H1 (cell line): ENCODE data around the gene YIPF1. TPM values are rescaled to one million over a fixed set of nuclear protein-coding genes. Genes with fewer than 3 reads are reported as not detected.

Experiments used
- CHD7 ChIP-seq: fragments of 300-600 bp; sonication (generic); IDR thresholded peaks from 2 replicates; pipeline ENCODE4 v1.7.1; 2012; ENCODE audit warnings: low read length, moderate library complexity, mild to moderate bottlenecking, inconsistent platforms; ENCODE audit not compliant: insufficient replicate concordance
- CTBP2 ChIP-seq: IDR thresholded peaks from 2 replicates; pipeline ENCODE4 v1.7.0; 2011; ENCODE audit warnings: borderline replicate concordance, mild to moderate bottlenecking, moderate library complexity, mixed read lengths, low read length; ENCODE audit not compliant: insufficient read depth, insufficient read length
- E2F6 ChIP-seq: IDR thresholded peaks from 2 replicates; pipeline ENCODE4 v1.6.1; 2012; ENCODE audit warnings: inconsistent platforms
- EZH2 ChIP-seq: fragments of 200-600 bp; sonication (generic); IDR thresholded peaks from 2 replicates; pipeline ENCODE4 v1.7.1; 2012; ENCODE audit warnings: low read depth, mild to moderate bottlenecking, moderate library complexity, low read length, inconsistent platforms; ENCODE audit not compliant: severe bottlenecking
- HDAC6 ChIP-seq: IDR thresholded peaks from one replicate; pipeline ENCODE4 v1.7.1; 2012; ENCODE audit warnings: low read depth, mild to moderate bottlenecking, inconsistent platforms, low read length, moderate library complexity
- polyA plus RNA-seq, 7 experiments: library from polyadenylated mRNA; depleted of rRNA in 3 of 7; stranded (reverse) in 5 of 7; unstranded in 2 of 7; fragments of >200 nt in 5 of 7; fragments of 200-250 nt in 2 of 7; gene quantifications; 1 replicate in 5 of 7; 2 replicates in 1 of 7; 4 replicates in 1 of 7; pipeline versions ENCODE4 v1.2.1 to v1.2.3, GENCODE V29; 2011 to 2013; ENCODE audit warnings: missing spikeins in 2 of 7, mixed read lengths in 2 of 7
- total RNA-seq: library from RNA; stranded (reverse); fragmentation: NEBNext Ultra II Directional; extraction: Animal tissue kit (Norgen Biotek cat#: 25700); gene quantifications from 2 replicates; pipeline ENCODE4 v1.2.1, GENCODE V29; 2021

Gene YIPF1
- total and polyA plus RNA-seq, 2 of the 8 experiments (the other 6 are each of a cell fraction or from before 2014, with no cell fraction given) = 31.8 to 53.7 TPM

- TF ChIP-seq E2F6 (no peak), EZH2 (no peak), HDAC6 (no peak), CTBP2 (no peak), CHD7 (no peak)
Measured at GRCh38 chr1:53804791-53805505, 84.6 kb downstream of the YIPF1 start (continued).
